HG03135 (cell line): ENCODE measurements around the gene TYK2.
"Not testable (repeated sequence)": the region's sequence is repeated elsewhere in the genome, so short reads cannot be mapped to it uniquely, and the experiment has no call there.

Experiments
- ATAC-seq: cut with Tn5 transposase; IDR thresholded peaks from one replicate; pipeline ENCODE4 v1.9.1; 2021; ENCODE audit warnings: mild to moderate bottlenecking, moderate library complexity; ENCODE audit not compliant: unreplicated experiment

The TYK2 gene

DNA sequence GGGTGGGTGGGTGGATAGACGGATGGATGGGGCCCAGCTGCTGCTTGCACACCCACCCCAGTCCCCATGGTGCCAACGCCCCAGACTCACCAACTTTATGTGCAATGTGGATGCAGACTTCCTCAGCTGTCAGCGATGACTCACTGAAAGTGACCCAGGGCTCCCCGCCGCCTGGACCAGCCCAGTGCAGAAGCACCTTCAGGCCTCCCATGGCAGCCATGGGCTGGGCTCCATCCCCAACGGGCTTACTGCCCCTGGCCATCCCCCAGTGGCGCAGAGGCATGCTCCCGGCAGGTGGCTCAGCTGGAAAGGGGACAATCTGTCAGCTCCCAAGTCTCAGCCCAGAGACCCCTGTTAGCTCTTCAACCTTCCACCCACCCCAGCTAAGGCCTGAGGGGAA, 2.2 kb downstream of the TYK2 start:
- no peak for ATAC-seq

GRCh38 chr19:10377140-10377640, 3.2 kb downstream of the TYK2 start:
- ATAC-seq = not testable (repeated sequence)

DNA sequence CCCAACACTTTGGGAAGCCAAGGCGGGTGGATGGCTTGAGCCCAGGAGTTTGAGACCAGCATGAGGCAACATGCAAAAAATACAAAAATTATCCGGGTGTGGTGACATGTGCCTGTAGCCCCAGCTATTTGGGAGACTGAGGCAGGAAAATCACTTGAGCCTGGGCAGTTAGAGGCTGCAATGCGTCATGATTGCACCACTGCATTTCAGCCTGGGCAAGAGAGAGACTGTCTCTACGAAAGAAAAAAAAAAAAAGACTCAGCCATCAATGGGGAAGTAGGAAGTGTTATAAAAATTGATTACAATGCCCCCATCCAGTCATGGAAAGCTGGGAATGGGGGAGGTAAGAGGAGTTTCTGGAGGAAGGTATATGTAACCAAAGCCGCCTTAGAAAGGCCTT, 5.4 kb downstream of the TYK2 start:
- no peak for ATAC-seq

DNA sequence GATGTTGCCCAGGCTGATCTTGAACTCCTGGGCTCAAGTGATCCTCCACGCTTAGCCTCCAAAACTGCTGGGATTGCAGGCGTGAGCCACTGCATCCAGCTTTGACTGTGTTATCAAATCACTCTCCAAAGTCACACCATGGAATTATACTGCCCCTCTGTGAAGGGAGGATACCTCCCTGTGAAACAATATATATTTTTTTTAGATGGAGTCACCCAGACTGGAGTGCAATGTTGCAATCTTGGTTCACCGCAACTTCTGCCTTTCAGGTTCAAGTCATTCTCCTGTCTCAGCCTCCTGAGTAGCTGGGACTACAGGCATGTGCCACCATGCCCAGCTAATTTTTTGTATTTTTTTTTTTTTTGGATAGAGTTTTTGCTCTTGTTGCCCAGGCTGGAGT, 7.7 kb downstream of the TYK2 start:
- no peak for ATAC-seq

- no peak for ATAC-seq
Measured at GRCh38 chr19:10368101-10368803, 12.1 kb downstream of the TYK2 start.

DNA sequence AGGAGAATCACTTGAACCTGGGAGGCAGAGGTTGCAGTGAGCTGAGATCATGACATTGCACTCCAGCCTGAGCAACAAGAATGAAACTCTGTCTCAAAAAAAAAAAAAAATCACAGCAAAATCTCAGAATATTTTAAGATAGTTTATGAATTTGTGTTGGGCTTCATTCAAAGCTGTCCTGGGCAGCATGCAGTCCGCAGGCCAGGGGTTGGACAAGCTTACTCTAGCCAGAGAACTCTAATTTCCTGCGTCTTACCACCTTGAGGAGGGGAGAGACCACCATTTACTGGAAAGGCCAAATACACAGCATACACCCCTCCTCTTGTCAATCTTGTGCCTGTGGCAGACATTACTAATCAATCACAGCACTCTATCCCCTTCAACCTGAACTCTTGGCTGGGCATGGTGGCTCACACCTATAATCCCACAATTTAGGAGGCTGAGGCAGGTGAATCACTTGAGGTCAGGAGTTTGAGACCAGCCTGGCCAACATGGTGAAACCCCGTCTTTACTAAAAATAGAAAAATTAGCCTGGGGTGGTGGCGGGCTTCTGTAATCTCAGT, 13.3 kb downstream of the TYK2 start:
- not testable (repeated sequence) for ATAC-seq

- ATAC-seq = no peak
Measured at GRCh38 chr19:10365518-10365917, 14.9 kb downstream of the TYK2 start.

DNA sequence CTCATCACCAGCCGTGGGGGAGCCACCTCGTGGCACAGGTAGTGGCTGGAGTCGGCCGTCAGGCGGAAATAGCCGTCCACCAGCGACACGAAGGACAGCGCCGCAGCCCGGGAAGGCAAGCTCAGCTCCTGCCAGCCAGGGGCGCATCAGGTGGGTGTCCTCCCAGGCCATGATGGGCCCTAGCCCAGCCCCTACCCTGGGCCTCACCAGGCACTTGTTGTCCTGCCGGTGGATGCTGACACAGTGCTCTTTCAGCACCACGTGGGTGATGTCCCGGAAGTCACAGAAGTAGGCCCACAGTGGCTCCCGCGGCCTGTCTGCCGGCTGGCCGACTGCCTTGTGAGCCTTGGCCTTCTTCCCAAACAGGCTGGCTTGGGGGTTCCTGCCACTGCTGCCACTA, 15.7 kb downstream of the TYK2 start:
- ATAC-seq = no peak

DNA sequence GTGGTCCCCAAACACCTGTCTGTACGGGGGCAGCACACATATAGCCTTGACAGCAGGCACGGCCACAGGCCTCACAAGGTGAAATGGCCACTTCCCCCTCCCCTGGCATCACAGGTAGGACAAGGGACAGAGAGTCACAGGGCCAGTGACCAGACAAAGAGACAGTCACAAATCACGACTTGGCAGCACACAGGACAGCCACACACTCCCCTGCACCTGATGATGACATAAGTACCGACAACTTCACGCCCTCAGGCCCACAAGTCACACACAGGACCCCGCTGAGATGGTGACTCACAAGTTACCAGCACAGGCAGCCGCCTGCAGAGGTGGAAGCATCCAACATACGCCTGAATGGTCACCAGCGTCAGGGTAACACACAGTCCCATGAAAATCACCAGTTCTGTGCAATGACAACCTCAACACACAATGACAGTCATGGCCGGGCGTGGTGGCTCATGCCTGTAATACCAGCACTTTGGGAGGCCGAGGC, 16.5 kb downstream of the TYK2 start:
- ATAC-seq = no peak

DNA sequence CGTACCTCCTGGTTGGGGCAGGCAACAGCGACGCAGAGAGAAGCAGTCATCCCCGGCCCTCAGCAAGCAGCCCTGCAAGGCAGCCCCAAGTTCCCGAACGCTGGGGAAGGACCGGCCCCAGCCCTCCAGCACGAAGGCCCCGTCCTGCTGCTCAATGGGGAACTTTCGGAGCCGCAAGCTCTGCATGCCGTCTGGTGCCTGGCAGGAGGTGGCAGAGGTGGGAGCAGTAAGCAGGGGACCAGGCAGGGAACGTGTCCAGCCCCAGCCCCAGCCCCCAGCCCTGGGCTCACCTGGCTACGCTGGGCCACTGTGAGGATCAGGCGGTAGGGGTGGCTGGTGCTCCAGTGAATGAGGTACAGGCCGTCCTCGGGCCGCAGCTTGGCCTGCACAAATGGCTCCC, 18.1 kb downstream of the TYK2 start:
- ATAC-seq = no peak

DNA sequence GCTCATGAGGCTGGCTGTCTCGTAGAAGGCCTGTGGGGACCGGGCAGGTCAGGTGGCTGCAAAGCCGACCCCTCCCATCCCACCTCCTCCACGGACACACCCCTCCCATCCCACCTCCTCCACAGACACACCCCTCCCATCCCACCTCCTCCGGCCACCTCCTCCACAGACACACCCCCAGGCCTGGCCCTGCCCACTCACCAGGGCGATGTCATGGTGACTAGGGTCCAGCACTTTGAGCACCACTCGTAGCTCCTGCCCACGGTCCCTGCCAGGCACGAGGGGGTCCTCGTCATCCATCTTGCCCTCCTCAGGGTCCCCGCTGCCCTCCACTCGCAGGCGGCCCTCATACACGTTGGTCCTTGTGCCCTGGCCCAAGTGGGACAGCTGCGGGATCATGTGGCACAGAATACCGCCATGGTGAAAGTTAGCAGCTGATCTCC, 18.8 kb downstream of the TYK2 start:
- ATAC-seq = no peak

DNA sequence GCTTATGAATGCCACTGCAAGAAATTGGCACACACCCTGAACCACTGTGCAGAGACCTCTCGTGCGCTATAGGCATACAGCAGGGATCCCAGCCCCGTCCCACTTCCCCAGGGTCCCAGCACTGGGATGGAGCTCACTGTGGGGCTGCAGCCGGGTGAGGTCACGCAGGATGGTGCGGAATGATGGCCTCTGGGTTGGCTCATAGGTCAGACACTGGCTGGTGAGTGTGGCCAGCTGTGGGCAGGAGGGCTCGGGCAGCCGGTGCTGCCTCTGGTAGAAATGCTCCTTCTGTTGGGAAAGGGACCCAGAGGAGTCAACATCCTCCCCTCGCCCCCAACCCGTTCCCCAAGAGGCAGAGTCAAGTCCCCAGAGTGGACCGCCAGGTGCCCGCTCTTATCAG, 23.9 kb downstream of the TYK2 start:
- no peak for ATAC-seq

GRCh38 chr19:10353793-10354391, 26.5 kb downstream of the TYK2 start:
- no peak for ATAC-seq

GRCh38 chr19:10352764-10353671, 27.4 kb downstream of the TYK2 start:
- ATAC-seq = no peak

DNA sequence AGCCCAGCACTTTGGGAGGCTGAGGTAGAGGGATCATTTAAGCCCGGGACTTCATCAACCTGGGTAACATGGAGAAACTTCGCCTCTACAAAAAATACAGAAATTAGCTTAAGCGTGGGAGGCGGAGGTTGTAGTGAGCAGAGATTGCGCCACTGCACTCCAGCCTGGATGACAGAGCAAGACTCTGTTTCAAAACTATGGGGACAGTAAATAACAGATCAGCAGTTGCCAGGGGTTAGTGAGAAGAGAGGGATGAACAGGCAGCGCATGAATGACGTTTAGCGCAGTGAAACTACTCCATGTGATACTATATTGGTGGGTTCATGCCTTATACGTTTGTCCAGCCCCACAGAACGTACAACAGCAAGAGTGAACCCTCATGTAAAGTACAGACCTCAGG, 33.9 kb downstream of the TYK2 start:
- ATAC-seq = no peak

DNA sequence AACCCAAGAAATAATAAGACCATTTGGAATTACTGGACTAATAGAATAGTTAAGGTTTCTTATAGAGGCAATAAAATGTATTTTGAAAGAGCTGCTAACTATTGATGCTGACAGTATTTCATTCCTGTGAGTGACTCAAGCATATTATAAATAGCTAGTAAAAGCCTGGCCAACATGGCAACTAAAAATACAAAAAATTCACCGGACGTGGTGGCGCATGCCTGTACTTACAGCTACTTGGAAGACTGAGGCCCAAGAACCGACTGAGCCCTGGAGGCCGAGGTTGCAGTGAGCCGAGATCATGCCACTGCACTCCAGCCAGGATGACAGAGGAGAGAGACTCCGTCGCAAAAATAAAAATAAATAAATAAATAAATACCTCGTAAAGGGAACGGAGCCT, 35.6 kb downstream of the TYK2 start:
- ATAC-seq = no peak

- ATAC-seq = no peak
Measured at GRCh38 chr19:10343495-10343894, 36.9 kb downstream of the TYK2 start.

- ATAC-seq = no peak
Measured at GRCh38 chr19:10339977-10340376, 40.4 kb downstream of the TYK2 start.

DNA sequence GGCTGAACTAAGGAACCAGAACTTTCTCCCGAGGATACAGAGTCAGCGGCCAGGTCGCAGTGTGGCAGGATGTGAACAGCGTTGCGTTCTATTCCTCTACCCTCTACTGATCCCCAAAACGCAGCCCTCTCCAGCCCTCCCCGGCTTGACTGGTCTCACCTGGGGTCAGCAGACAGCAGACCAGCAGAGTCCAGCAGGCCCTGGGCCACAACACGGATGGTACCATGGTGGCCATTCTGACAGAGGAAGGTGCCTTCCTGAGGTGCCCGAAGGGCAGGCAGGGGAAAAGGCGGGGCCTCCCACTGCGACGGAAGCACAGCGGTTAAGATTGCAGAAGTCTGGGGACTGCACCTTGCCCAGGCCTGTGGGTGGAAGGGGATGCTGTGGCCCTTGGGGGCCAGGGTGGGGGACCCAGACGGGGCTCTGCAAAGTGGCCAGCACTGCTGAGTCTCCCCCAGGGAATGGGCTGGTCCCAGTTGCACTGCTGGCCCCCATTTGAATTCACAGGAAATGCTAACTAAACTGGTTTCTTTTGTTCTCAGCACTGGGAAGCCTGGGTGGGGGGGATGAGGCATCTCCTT, 40.9 kb downstream of the TYK2 start, which contains the start of gene ICAM3:
ICAM3 (minus strand) TSS at position 245 of the 581 bp plus-strand sequence; CDS start at position 235, 10 bp downstream.
- ATAC-seq = no peak

DNA sequence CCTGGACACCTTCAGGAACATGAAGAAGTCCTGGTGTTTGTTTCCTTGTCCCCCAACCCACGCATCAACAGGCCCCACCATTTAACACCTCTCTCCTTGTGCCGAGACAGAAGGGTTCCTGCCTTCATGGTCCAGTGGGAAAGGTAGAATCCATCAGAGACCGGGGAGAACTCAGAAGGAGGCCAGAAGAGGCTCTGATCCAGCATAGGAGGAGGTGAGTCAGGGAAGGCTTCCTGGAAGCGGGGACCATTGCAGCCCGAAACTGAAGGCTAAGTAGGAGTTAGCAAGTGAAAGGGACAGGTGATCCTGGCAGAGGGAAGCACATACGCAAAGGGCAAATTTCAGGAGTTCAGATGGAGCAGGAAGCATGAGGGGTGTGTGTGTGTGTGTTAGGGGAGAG, 41.4 kb downstream of the TYK2 start:
- no peak for ATAC-seq

- ATAC-seq = not testable (repeated sequence)
Measured at GRCh38 chr19:10336725-10337124, 43.6 kb downstream of the TYK2 start.
